SHP77 treated with DMSO at 0.1 percent for 48 hours (cell line): ENCODE data around the gene TMEM247.

ENCODE experiments used
- DNase-seq: peaks from one replicate; lab custom pipeline; 2025; lab: John Stamatoyannopoulos, UW

The TMEM247 gene

DNA sequence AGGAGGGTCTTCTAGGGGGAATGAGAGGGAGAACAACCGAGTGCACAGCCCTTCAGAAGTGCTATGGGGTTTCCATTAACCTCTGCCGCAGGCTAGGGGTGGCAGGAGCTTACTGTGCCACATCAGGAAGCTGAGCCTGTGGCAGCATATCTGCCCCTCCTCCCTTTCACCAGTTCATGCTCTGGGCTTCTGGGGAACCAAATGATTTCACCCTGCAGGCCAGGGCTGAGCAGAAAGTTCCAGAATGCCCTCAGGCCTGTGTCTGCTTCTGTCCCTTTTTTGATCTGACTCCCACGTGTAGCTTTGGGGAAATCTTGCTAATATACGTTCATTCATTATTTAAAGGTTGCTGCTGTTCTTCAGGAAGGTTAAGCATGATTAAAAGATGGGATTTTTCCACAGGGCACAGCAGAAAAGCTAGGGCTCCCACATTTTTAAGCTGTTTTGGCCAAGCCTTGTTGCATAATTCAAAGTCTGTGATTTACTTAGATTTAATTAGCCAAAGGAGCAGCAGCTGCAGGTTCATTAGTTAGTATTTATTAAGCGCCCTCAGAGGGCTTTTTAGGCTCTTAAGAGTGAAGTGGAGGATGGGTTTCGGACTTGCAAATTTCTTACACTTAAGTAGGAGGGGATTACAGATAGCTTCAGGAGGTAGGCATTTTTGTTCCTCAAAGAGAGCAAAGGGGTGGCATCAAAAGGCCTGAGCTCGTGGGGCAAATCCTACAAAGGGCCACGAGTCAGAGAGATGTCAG lies 10.2 kb downstream of the TMEM247 start:
- no peak for DNase-seq

DNA sequence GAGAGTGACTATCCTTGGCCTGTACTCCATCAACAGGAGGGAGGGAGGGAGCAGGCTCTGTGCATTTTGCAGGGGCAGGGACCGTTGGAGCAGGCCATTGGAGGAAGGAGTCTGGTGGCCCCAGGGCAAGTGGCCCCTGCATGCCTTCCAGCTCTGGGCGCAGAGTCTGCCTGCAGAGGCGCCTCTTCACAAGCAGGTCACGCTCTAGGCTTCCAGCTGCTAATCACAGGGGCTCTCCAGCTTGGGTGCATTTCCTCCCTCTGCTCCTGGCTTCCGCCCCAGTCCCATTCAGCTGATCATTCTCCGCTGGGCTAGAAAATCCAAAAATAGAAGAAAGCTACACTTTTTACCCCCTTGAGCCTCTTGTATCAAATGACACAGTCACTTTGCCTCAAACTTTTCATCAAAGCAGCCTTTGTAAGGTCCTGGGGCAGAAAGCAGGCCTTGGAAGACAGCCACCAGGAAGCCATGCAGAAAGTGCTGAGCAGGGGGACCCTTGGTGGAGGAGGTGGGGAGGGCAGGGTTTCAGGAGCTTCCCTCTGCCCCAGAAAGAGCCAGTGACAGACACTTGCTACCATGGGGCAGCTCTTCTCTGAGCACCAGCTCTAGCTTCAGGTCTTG lies 11.3 kb downstream of the TMEM247 start:
- DNase-seq: no peak

DNA sequence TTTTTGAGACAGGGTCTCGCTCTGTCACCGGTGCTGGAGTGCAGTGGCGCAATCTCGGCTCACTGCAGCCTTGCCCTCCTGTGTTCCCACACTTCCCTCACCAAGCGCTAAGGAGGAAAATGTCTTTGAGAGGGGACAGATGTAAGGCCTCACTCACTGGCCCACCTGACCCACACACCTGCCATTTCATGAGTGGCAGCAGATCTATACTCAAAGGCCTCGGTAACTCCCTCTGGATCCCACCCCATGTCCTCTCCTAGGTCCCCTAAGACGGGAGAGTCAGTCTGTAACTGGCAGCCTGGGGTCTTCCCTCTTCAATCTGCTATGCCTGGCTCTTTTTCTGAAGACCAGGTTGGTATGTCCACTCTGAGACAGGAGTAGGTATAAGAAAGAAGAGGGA lies 12.9 kb downstream of the TMEM247 start:
- DNase-seq: no peak

DNA sequence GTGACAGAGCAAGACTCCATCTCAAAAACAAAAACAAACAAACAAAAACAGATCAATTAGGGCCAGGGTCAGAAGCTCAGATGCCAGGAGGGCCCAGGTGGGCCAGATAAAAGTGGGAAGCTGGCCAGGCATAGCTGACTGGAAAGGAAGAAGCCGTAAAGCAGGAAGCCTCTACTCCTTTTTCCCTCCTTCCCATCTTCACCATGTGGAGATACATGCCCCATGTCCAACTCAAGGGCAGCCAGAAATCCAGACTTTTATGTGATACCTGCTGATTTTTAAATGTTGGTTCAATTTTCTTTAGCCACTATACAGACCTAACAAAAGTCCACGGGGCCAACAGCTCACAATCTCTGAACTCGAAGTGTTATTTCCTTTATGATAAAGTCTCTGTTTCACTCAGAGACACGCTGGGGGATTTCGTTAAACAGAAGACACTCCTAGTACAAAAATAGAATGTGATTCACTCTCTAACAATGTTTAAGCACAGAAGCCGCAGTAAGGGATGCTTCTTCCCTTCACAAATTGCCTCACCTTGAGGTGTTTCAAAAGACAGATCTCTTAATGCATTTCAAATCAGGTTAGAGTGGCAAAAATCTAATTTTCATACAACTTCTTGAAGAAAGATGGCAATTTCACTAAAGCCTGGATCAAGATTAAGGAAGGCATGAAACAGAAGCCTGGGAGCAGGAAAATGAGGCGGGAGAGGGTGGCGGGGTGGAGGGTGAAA lies 14.0 kb downstream of the TMEM247 start:
- DNase-seq: no peak

DNA sequence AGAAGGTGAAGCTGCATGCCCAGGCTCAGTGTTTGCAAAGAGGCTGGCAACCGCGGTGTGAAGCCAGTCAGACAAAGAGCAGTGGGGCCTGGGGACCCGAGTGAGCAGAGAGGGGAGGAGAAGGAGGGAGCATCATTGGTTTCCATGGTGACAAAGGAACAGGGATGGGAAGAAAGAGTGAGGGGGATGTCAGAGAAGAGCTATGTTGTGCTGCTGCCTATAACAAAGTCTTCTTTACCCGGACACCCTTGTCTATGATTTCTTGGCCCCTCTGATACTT lies 14.5 kb downstream of the TMEM247 start:
- no peak for DNase-seq

DNA sequence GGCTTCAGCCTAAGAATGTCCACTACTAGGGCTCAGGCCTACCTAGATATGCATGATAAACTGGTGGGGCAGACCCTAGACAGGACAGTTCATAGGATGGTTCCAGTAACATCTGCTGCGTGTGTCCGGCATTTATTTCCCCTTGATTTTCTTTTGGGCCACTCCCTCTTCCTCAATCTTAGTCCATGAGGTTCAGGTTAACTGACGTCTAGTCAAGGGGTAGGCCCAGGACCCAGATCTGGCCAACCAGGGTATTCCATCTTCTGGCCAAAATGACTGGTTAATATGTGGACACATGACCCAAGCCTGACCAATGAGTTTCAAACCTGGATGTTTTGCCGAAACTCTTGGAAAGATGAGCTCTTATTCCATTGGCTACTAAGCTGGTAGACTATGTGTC lies 15.2 kb downstream of the TMEM247 start:
- DNase-seq: no peak

DNA sequence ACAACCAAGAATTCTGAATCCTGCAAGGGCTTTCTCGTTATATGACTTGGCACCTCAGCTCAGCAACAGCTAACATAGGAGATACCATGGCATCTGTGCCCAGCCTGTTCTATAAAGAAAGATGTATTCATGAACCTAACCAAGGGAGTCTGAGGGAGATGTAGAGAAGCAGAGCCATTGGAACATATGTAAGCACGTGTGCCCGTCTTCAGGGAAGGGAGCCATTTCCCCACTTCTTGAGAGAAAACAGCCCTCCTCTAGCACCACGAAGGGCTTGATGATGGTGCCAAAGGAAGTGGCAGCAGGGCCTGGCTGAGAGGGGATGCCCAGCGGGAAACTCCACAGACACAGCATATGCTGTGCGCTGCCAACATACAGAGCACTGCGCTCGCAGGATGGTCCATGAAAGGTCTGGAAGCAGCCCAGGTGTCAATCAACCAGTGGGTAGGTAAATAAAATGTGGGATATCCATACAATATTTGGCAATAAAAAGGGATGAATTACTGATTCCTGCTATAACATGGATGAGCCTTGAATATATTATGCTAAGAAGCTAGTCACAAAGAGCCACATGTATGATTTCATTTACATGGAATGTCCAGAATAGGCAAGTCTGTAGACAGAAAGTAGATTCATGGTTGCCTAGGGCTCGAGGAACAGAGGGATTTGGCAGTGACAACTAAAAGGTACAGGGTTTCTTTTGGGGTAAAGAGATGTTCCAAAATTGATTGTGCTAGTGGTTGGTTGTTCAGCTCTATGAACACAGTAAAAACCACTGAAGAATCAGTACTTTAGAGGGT lies 16.1 kb downstream of the TMEM247 start:
- DNase-seq: no peak

DNA sequence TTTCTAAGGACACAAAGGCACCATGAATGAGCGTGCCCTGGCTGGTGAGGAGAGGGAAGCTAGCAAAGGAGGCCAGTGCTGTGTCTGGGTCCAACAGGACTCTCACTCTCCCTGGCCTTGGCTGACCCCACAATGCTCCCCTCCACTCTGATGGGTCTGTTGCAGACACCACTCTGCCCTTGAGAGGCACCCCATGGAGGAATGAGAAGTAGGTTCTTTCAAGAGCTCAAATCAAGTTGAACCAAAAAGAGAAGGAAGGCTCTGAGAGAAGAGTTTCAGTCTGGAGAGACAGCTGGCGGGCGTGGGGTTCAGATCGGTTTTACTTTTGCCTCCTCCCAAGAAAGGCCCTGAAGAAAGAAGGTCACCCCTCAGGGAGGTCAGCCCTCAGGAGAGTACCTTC lies 18.4 kb downstream of the TMEM247 start:
- no peak for DNase-seq

DNA sequence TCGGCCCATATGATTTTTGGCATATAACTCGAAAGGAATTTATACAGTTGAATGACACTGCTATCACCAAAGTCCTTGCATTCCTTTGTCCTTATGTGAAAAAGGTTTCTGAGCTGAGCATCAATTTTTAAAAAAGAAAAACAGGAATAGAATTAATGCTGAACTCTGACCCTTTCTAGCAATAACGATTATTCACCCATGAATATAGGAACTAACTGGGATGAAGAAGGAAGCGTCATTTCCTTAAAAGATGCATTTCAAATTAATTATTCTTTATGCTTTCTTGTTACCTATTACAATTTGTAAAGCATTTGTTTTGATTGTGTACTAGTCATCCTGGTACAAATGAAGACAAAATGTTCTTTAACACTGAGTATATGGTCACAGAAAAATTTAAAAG lies 19.3 kb downstream of the TMEM247 start:
- no peak for DNase-seq

DNA sequence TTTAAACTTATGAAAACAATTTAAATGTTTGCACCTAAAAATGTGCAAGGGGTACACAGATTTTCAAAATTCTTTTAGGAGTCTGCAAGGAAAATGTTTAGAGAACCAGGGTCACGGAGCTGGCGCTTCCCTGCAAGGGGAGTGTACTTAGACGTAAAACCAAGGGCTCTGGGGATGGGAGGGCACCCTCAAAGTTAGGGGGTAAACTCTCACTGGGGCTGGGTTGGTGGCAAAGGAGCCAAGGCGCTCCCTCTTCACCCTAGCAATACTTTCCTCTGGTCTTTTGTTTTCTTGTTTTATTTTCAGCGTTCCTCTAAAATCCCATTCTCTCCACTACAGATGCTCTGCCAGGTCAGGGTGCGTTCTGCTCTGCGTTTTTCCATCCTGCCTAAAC lies 20.0 kb downstream of the TMEM247 start:
- DNase-seq: no peak

DNA sequence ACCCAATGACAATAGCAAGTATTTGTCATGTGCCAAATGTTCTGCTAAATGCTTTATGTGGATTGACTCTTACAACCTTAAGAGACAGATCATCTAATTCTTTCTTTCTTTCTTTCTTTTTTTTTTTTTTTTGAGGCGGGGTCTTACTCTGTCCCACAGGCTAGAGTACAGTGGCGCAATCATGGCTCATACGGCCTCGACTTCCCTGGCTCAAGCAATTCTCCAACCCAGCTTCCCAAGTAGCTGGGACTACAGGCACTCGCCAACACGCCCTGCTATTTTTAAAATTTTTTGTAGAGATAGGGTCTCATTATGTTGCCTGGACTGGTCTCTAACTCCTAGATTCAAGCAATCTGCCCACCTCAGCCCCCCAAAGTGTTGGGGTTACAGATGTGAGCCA lies 21.4 kb downstream of the TMEM247 start:
- DNase-seq: no peak

DNA sequence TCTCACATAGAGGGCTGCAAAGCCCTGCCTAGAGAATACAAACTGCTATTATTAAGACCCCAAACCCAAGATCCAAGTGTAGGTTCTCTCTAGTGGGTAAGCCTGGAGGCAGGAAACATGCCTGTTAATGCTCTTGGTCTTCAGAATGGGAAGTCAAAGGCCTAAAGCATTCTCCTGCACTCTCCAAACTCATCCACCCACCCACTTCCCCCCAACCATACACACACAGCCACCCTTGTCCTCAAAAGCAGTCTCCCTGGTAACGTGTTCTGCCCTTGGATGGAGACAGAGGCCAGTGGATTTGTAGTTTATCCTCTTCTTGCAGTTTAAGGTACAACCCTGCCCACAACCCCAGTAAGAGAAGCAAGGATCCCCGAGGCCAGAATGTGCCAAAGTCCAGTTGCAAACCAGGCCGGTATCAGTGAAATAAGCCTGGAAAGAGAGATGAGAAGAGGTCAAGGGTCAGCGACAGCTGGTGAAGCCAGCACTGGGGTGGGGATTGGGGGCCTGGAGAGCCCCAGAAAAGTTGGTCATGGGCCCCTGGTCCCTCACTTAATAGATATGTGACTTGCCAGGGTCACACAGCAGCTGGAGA lies 23.0 kb downstream of the TMEM247 start:
- no peak for DNase-seq

DNA sequence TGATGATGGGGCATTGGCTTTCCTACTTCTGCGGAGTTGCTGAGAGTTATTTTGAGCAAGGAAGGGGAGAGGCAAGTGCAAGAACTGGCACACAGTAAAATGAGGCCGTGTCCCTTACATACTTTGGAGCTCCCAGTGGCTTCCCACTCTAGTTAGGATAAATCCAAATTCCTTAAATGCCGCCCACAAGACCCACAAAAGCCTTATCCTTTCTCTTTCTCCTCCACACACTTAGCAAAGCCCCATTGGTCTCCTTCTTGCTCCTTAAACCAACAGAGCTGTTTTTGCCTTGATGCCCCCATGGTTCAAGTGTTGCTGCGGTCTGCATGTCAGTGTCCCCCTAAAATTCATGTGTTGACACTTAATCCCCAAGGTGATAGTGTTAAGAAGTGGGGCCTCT lies 24.3 kb downstream of the TMEM247 start:
- no peak for DNase-seq

DNA sequence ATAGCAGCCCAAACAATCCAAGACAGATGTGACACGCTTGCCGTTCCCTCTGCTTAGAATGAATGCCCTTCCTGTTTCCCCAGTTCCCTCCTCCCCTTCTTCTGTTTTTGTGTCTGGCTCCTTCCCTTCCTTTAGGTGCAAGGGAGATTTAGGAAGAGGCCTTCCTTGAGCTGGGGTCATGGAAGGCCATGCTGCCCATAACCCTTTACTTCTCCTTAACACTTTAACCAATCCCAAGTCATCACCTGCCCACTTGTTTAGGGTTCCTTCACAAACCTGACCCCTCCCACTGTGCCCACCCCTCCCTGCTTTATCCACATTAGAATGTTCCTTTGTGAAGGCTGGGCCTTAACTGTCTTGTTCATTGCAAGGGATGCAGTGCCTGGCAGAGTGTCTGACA lies 24.9 kb downstream of the TMEM247 start:
- DNase-seq: no peak

DNA sequence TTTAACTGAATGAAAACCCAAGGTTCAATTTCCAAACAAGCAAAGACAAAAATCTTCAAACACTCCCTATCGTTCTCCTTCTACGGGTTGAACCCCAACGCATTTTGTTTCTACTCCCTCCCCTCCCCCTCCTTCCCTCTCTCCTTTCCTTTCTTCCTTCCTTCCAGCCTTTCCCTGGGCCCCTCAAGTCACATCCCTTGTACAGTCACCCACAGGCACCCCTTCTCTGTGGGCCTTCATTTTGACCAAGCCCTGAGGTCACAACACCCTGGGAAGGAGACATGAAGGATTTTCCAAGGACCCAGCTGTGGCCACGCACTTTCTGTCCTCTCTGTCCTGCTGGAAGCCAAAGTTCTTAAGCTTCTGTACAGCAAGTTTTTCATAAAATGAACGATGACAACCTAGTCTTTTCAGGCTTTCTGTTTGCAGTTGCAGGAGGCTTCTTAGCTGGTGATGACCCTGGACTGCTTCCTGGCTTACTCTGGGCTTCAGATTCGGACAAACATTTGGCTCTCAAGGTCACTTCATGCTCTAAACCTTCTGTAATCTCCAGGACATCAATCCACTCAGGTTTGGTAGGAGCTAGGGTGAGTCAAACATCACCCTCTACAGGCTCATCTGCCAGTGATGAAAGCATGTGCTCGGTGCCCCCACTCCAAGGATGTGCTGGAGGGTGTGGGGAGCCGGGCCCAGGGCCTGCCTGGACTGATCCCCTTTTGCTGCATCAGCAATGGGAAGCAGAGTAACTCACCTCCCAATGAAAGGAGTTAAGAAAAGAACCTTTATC lies 25.5 kb downstream of the TMEM247 start:
- DNase-seq: no peak

DNA sequence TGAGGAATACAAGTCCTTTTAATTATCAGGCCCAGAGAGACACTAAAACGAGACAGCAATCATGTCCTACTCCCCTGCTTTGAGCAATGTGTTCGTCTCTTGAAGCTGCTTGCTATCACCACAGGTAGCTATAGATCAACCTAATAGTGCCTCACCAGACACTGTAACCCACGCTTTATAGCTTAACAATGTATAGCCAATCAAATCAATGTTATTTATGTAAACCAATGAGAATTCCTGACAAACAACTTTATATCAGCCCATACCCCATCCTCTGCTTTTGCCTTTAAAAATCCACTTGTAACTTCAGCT lies 26.1 kb downstream of the TMEM247 start:
- DNase-seq: no peak

DNA sequence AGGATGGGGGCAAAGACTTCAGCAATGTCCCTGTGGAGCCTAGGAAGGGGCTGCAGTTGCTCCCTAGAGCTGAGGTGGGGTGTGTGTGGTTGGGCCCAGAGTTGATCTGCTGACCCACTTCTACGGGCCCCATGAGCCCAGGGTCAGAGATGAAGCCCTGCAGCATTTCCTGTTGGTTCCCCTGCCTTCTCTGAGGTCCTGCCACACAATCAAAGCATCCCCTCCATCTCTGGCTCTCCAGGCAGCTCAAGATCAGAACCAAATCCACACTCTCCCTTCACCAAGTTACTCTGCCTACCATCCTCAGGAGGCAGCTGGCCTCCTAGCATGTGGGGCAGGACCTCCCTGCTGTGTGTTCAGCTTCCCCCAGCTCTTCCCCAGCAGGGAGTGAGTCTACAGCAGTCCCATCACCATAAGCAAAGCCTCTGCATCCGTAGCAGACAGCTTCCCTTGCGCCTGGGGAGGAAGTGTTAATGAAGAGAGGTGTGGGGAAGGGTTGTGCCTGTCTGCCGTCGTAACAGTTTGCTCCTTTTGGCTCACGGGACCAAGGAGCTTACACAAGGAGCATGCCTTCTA lies 26.9 kb downstream of the TMEM247 start:
- DNase-seq: no peak

DNA sequence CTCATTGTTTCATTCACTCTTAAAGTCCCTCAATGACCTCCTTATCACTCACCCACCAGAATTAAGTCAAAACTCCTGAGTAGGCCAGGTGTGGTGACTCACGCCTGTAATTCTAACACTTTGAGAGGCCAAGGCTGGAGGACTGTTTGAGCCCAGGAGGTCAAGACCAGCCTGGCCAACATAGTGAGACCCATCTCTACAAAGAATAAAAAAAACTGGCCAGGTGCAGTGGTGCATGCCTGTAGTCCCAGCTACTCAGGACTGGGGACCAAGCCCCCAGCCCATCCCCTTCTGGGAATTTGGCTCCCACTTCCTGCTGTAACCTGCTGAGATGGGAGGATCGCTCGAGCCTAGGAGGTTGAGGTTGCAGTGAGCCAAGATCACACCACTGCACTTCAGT lies 28.9 kb downstream of the TMEM247 start:
- DNase-seq: no peak

DNA sequence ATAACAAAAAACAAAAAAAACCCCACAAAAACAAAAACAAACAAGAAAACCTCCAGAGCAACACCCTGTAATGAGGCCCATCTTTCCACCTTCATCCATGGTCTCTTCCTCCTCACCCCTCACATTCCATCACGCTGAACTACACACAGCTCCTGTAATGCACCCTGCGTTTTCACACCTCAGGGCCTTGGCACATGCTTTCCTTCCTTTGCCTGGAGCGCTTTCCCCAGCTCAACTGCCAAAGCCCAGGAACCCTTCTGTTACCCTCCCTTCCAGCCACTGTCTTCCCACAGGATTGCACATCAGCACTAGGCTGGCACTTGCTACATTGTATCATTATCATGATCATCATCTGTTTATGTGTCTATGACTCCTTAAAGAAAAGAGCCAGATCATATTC lies 29.4 kb downstream of the TMEM247 start:
- no peak for DNase-seq

DNA sequence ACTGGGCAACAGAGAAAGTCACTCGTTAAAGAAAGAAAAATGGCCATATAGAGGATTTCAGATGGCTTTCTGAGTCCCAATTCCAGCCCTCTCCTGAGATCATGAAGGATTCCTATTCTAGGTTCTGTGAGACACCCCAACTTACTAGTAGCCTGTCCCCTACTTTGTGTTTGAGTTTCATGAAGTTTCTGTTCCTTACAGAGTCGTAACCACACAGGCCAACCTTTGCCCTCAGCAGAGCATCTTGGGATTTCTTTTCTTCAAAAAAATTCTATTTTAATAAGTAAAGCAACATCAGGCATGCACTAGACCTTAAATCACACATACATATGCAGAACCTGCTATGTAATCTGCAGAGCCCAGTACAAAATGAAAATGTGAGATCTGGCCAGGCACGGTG lies 30.4 kb downstream of the TMEM247 start:
- DNase-seq: no peak

DNA sequence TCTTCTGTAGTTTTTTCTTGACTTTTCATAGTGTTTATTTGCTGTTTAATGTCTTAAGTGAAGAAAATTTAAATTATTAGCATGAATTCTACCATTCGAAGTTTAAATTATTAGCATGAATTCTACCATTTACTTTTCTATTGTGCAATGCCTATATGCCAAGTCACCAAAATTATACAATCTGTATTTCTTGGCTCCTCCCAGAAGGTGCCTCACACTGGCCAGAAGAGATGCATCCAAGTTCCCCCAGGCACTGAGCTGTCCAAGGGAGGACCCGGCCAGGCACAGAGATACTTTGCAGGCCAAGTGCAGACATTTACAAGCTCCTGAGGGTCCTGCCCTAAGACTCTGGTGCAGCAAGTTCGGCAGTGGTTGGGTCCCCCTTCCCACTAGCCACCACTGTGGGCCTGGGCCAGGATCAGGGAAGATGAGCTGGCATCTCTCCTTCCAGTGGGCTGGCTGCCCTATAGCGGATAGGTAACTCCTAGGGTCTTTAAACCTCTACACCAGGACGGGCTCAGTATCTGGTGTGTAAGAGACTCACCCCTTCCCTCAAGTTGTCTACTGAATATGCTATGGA lies 31.3 kb downstream of the TMEM247 start:
- DNase-seq: no peak
